ENCODE data around the gene INPP5A.
"Not testable (repeated sequence)": the region's sequence is repeated elsewhere in the genome, so short reads cannot be mapped to it uniquely, and the experiment has no call there.

The INPP5A gene

DNA sequence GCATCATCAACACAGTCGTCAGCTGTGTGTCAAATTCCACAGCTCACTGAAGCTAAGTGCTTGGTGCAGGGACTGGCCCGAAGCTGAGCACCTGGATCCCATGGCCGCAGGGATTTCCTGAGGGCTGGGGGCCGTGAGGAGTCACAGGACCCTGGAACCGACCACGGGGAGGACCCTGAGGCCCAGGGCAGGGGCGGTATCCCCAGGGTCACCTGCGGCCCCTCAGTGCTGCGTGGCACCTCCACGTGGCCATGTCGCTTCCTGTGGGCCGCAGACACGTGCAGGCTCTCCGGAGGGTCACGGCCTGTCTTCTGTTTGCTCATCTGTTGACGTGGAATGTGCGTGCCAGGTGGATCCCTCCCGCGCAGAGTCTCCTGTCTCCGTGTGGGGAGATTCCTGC lies 194.9 kb downstream of the INPP5A start:
- DNase-seq, result no peak

DNA sequence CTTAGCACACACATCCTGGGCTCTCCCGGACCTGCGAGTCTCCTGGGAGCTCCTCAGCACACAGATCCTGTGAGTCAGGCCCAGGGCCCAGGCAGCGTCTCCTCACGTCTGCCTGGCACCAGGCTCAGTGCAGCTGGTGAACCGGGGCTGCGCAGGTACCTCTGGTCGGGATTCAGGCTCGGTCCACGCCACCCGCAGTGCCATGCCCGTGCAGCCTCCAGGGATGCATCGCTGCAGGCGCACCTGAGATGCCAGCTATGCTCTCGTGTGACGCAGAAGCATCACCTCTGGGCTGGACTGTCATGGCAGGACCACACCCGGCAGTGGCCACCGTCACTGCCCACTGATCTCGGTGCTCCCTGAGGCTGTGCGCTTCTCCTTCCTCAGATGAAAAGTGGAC lies 196.3 kb downstream of the INPP5A start:
- no peak for DNase-seq

DNA sequence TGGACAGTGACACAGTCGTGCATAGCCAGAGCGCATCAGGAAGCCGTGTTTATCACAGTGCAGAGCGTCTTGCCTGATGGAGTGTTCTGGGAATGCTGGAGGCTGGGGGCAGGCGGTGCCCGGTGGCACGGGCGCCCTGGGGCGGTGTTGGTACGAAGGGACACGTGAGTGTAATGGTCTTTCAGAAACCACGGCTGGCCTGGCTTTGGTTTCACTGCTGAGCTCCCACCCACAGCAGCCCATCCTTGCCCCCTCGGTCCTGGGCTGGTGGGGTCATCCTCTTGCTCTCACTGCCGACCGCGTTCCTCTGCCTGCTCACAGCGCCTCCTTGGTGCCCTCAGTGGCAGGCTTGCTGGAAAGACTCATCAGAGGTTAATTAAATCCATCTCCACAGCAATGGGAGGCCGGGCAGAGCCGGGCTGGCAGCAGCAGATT lies 197.8 kb downstream of the INPP5A start:
- no peak for DNase-seq

DNA sequence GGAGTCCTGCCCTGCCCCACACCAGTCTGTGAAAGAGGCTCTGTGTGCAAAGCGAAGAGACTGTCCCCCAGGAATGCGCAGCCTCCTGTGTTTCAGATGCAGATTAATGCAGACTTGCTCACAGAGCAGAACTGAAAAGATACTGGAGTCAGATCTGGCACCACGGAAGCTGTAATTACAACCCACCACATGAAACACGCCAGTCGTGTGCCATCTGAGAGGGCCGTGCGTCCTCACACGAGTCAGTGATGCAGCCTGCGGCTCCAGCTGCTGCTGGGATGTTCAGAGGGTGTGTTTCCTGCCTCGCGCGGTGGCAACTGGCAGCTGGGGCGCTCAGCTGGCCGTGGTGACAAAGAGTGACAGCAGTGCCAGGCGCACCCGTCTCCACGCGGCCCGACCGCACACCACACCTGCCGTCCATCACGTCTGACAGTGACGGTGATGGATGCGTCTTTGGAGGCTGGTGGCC lies 198.4 kb downstream of the INPP5A start:
- no peak for DNase-seq

DNA sequence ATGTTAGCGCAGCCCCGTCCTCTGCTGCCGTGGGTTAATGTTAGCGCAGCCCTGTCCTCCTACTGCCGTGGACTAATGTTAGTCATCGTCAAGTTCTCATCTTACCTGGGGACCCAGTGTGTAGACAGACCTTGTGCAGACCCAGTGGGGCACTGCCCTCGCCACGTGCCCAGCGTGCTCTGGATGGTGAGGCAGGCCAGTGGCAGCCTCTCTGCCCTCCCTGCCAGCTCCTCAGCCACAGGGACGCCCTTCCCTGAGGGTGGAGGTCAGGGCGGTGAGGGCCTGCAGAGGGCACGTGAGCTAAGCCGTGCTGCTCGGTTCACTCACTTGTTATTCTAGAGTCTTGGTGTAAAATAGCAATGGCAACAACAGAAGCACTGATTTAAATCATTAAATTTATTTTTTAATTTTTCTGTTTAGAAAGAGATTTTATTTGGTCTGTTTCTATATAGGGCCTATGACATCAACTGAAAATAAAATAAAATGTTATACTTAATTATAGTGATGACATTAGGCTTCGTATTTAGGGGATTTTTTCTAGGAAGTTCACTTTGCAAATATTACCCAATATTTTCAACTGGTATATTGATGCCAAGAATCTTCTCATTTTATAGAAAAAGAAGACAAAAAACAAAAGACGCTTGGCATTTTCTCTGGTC lies 199.9 kb downstream of the INPP5A start:
- no peak for DNase-seq

DNA sequence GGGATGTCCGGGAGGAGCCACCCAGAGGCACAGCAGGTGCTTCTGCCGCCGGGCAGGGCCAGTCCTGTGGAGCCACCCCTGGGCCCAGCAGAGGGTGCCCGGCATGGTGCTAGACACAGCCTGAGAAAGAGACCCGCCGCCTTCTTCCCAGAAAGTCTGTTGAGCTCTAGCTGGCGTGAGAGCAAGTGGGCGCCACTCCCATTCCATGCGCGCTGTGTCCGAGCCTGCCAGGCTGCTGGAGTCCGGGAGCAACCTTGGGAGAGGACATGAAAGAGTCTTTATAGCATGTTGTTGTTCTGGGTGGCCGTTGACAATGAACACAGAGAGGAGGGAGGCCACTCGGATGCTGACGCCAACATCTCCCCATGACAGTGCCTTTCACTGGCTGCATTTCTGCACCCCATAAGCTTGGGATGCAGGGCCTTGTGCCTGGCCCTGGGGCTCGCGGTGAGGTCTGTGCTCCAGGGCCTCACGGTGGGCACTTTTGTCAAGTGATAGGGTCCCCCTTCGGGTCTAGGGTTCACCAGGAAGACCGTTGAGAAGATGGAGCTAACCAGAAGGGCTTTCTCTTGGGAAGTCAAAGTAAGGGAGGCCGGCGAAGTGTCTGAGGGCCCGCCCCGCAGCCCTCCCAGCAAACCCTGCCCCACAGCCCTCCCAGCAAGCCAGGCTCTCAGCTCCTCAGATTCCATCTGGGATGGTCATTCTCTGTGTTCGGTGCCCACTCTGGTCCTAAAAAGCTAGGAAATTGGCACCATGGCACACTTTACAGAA lies 201.1 kb downstream of the INPP5A start:
- DNase-seq, result no peak

DNA sequence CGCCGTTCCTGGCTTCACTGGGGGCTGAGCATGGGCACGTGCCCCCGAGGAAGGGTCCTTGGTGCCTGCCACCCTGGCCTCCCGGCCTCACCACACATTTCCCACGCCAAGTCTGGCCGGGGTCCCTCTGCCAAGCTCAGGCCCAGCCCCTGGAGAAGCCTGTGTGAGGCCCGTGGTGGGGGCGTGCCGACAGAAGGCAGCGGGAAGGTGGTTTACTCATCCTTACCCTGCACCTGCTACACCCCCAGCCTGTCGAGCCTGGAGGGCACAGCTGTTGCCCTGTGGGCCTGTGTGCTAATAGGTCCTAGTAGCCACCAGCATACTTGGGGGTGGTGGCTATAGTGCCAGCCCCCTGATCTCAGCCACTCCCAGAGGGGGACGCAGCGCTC lies 201.6 kb downstream of the INPP5A start:
- no peak for DNase-seq

DNA sequence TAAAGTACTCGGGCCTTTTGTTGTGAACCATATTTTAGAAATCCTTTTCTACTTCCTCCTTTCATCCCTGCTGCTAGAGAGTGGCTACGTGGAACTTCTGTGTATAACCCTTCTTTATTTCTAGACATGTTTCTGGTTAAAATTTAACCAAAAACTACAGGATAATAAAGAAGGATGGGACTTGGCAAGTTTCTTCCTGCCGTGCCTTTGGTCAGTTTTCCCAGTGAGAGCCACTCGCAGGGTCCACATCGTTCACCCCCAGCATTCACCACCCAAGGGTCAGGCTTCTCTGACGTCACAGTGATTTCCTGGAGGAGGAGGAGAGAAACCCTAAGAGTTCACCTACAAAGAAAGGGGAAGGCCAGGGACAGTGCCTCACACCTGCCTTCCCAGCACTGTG lies 203.0 kb downstream of the INPP5A start:
- no peak for DNase-seq

DNA sequence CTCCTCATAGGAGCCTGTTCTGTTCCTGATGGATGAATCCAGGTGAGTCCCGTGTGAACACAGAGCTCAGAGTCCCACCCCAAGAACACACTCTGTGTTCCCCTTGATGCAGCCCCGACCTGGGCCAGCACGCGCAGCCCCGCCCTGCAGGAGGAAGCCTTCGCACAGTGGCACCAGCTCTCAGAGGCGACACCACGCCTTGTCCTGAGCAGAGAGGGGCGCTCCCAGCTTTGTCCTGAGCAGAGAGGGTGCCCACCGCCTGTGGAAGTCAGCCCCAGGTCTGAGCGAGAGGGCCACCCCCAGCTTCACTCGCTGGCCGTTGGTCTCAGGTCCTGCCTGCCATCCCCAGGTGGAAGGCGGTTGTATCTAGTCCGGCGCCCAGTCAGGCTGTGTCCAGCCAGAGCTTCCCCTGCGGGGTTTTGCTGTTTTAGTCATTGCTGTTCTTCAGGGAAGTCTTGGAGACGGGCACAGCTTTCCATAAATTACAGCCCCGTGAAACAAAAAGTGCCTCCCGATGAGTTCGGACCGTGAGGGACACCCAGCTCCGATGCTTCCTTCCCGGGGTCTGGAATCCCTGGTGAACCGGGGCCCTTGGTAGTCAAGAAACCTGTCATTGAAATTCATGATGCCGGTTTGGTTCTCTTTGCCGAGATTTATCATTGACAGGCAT lies 204.7 kb downstream of the INPP5A start:
- no peak for DNase-seq

DNA sequence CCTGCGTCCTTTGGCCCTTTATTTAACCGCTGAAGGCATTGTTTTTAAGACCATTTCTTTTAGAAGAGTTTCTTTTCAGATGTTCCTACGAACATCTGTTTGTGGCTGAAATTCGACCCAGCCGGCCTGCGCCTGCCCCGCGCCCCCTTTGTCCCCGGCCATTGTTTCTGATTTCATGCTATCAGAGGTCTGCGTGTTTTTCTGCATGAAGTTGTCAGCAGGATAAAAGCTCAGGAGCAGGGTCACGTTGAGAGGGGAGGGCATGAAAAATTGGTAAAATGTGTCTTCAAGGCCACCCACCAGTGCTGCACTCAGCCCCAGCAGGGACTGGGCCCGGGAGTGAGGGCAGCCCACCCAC lies 205.2 kb downstream of the INPP5A start:
- no peak for DNase-seq

DNA sequence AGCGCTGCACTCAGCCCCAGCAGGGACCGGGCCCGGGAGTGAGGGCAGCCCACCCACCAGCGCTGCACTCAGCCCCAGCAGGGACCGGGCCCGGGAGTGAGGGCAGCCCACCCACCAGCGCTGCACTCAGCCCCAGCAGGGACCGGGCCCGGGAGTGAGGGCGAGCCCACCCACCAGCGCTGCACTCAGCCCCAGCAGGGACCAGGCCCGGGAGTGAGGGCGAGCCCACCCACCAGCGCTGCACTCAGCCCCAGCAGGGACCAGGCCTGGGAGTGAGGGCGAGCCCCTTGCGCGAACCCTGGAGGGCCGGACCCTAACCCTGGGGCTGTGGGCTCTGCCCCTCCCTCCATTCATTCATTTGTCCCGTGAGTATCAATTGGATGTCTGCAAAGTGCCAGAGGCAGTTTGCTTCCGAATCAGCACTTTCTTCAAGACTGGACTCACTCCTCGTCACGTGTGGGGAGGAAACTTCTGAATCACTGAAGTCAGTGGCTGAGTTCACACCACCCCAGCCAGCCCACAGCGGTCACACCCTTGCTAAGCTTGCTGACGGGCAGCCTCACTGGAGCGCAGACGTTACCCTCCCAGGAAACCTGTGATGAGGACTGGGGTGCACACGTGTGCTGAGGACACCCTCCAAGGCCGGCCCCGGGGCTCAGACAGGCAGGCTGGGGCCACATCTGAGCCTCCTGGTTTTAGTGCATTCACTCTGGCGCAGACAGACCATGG lies 205.8 kb downstream of the INPP5A start:
- not testable (repeated sequence) for DNase-seq

DNA sequence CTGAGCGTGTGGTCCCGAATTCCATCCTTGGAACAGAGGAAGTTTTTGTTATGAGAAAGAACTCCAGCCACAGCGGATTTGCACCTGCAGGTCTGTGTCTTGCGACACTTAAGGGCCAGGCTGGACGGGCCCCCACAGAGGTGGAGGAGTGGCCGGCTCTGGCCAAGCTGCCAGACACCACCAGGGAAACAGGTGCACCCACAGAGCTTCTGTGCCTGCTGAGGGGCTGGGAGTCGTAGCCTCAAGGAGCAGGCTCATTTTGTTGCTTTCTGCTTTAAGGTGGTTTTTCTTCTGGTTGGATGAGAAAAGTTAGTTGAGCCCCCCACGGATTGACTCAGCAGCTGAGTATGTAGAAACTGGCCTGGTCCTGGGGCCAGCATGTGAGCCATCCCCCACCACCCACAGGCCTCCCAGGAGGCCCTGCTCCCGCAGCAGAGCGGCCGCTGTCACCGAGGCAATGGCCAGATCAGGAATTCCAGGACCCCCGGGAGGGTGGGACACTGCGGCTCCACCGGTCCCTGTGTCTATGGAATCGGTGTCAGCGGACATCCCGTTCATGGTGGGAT lies 206.4 kb downstream of the INPP5A start:
- no peak for DNase-seq

DNA sequence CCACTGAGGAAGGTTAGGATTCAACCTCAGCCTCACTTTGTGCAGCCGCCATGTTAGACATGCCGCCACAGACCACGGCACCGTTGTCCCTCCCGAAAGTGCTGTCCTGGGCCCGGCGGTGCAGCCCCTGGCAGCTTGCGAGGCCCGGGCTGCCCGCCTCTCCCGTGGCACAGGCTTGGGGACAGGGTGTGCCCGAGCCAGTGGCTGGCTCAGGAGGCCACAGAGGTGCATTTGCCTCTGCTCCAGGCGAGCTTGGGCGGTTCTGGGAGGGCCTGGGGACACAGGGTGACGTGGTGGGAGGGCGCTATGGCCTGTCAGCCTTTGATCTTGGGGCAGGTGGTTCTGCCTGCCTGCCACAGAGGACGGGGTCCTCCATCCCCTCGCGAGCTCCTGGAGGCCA lies 207.3 kb downstream of the INPP5A start:
- DNase-seq, result no peak

DNA sequence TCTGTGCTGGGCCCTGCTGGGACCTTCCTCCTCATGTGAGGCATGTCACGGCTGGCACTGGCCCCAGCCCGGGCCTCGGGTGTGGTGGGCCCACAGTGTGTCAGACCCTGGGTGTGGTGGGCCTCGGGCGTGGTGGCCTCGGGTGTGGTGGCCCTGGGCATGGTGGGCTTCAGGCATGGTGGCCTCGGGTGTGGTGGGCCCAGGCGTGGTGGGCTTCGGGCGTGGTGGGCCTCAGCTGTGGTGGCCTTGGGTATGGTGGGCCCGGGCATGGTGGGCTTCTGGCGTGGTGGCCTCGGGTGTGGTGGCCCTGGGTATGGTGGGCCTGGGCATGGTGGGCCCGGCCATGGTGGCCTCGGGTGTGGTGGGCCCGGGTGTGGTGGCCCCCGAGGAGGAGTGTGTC lies 207.9 kb downstream of the INPP5A start:
- no peak for DNase-seq

DNA sequence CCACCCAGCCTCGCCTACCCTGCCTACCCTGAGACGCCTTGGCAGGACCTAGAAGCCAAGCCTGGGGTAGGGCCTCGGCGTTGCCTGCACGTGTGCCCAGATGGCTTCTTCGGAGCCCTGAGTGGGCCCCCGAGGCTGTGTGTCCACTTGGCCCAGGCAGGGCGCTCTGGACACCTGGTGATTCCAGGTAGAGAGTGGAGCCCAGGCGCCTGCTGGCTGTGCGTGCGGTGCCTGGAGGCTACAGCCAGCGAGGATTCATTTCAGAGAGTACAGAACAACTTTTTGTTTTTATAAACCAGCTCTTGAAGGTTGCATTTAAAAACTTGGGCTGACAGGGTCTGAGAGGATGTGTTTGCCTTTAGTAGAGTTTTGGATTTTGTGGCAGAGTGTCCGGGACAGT lies 208.4 kb downstream of the INPP5A start:
- no peak for DNase-seq

DNA sequence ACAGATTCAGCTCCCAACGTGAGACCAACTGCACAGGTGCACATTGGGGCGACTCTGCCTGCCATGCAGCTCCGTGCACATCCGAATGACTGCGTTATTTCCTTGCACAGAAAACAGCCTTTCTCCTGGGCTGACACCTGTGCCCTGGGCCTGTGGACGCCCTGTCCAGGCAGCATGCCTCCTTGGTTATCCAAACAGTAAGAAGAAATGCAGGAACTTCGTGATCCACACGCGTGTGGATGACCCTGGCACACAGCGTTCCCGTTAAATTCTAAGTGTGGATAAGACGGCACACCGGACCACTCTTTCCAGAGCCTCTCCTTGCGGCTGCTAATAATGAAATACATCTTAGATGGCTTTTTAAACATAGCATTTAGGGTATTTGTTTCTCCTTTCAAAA lies 208.8 kb downstream of the INPP5A start:
- no peak for DNase-seq

DNA sequence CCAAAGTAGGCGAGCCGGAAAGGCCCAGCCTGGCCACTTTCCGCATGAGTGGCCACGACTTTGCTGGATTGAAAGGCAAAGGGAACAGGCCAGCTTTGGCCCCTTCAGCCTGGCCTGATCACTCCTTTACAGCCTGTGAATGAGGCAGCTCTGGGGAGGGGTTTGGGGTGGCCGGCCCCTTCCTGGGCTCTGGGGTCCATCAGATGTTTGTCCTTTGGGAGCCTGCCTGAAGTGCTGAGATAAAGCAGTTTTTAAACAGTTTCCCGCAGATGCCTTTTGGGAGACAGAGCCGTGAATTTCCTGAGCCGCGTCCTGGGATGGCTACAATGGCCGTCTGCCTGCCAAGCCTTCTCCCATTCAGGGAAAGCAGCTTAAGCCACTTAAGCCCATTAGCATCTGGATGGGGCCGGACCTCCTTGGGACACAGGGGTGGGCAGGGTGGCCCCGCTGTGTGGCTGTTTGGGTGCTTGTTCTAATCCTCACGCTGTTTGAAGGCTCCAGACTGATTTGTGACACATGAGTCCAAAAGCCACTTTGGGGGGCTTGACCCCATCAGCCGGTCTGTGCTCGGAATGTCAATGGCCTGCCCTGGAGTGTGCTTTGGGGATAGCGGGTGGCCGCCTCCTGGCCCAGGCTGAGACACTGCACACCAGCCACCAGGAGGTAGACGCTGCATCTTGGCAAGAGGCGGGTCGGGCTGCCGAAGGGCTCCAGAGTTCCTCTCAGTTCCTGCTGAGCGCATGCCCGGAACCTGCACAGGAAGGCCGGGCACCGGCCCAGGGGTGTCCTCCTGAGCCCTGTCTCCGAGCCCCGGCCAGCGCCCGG lies 209.4 kb downstream of the INPP5A start:
- DNase-seq, result no peak

DNA sequence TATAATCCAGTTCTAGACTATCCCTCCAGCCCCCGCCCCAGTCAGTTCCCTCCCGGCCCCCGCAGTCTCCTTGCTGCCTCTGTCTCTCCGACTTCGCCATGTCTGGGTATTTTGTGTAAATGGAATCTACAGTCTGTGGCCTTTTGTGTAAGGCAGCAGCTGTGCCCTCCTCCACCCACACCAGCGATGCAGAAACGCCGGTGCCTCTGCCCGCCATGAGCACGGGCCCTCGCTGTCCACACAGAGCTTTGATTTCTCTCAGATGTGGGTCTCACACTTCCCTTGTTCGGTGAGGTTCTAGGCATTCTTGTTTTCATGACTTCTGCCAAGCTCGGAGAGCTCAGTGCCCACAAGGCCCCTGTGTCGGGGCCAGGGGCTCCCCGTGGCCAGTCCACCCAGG lies 210.5 kb downstream of the INPP5A start:
- no peak for DNase-seq

DNA sequence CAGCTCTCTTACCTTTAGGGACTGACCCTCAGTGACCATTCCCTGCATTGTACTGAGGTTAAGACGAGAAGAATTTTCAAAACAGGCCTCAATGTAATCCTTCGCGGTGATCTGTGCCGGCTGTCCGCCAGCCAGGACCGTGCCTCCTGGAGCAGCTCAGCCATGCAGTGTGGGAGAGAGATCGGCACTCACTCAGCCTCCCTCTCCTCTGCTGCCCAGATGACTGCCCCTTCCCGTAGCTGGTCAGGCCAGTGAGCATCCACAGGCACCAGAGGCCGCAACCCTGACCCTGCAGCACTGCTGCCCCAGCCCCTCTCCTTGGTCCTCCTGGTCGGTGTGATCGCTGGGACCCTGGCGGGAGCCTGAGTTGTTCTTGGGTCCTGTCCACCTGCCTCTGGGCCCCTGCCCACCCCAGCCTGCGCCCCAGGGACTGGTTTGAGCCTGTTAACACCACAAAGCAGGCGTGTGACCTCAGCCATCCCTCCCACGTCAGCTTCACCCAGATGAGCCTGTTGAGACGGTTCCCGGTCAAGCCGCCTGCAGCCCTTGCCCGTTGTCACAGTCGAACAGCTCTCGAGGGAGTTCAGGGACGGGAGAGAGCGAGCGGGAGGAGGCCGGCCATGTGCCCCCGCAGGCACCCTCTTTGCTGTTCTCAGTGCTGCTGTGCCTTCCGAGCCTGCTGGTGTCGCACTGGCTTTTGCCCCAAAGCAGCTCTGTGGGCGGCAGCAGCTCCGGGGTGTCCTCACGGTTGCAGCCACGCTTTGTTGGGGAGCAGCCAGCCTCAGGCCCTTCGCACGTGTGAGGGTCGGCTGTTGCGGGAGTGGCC lies 211.2 kb downstream of the INPP5A start:
- DNase-seq, result no peak

DNA sequence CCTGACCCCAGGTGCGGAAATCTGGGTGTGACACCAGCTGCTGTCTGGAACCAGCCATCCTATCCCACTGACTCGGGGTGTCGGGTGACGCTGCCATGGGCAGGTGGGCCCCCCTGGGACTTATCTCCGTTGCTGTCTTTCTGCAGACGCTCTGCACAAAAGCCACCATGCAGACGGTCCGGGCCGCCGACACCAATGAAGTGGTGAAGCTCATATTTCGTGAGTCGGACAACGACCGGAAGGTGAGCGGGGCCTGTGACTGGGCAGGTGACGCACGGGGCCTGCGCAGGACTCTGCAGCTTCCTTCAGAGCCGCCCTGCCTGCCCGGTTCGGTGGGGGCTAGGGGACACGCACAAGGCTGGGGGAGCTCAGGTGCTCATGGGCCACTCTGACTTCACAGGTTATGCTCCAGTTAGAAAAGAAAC lies 211.8 kb downstream of the INPP5A start:
- DNase-seq, result no peak

DNA sequence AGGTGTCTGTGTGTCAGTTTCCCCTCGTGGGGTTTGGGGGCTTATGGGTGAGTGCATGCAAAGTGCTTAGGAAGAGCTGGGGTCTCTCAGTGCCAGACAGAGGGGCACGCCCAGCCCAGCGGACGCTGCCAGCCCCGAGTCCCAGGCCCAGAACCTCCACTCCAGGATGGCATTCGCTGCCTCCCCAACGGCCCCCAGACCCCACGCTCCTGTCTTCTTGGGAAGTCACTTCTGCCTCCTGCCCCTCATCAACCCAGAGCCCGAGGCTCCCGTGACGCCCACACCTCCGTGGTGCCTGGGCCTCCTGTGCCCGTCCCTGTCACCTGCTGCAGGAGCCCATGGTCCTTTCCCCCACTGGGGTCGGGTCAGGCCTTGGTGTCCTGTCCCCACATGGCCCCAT lies 213.3 kb downstream of the INPP5A start:
- no peak for DNase-seq
